CD14-positive monocyte (primary cell): ENCODE measurements around the gene SH3RF1. TPM values are rescaled to one million over a fixed set of nuclear protein-coding genes. Genes with fewer than 3 reads are reported as not detected.

Experiments
- DNase-seq, 3 donors: peaks; one replicate each; pipeline ENCODE4 v3.0.0-alpha.2; 2011 to 2022
- H2AFZ ChIP-seq: 2 replicates; pipeline ENCODE4 v1.6.0; 2012; ENCODE audit warnings: mild to moderate bottlenecking, low read depth, low read length, inconsistent platforms; ENCODE audit not compliant: insufficient read depth, poor library complexity, severe bottlenecking
- H3K27ac ChIP-seq, 2 donors: 1 replicate in 1 of 2; 2 replicates in 1 of 2; pipeline ENCODE4 v1.5.1; 2012 to 2013; ENCODE audit warnings: low read length in 2 of 2, control low read depth in 1 of 2, inconsistent platforms in 1 of 2, low read depth in 1 of 2, mild to moderate bottlenecking in 1 of 2
- H3K27me3 ChIP-seq, 2 donors: one replicate each; pipeline versions ENCODE4 v1.6.0 to v1.6.1; 2011 to 2013; ENCODE audit warnings: low read length in 2 of 2; ENCODE audit not compliant: control insufficient read depth in 2 of 2, insufficient read depth in 2 of 2
- H3K36me3 ChIP-seq, 2 donors: replicated peaks in 1 of 2; 1 replicate in 1 of 2; 2 replicates in 1 of 2; pipeline versions ENCODE4 v1.5.1 to v1.6.1; 2012 to 2013; ENCODE audit warnings: low read length in 2 of 2, control low read depth in 1 of 2, inconsistent platforms in 1 of 2, mild to moderate bottlenecking in 1 of 2; ENCODE audit not compliant: insufficient read depth in 2 of 2, control insufficient read depth in 1 of 2
- H3K4me1 ChIP-seq, 2 donors: 1 replicate in 1 of 2; 2 replicates in 1 of 2; pipeline versions ENCODE4 v1.5.1 to v1.6.1; 2012 to 2013; ENCODE audit warnings: low read length in 2 of 2, control low read depth in 1 of 2, inconsistent platforms in 1 of 2, mild to moderate bottlenecking in 1 of 2, moderate library complexity in 1 of 2; ENCODE audit not compliant: insufficient read depth in 2 of 2, control insufficient read depth in 1 of 2
- H3K4me2 ChIP-seq: replicated peaks from 2 replicates; pipeline ENCODE3; 2012; ENCODE audit warnings: low read length, moderate library complexity, mild to moderate bottlenecking; ENCODE audit not compliant: poor library complexity, severe bottlenecking; ENCODE audit errors: extremely low read depth
- H3K4me3 ChIP-seq, 3 experiments: fragments of 200-600 bp in 1 of 3; sonication (generic) in 1 of 3; replicated peaks in 1 of 3; 1 replicate in 2 of 3; 2 replicates in 1 of 3; pipeline ENCODE4 v1.5.1; 2011 to 2013; ENCODE audit warnings: low read length in 3 of 3, mild to moderate bottlenecking in 3 of 3, control low read depth in 2 of 3, low read depth in 2 of 3, inconsistent platforms in 1 of 3, moderate library complexity in 1 of 3
- H3K79me2 ChIP-seq: 2 replicates; pipeline ENCODE4 v1.6.0; 2012; ENCODE audit warnings: mild to moderate bottlenecking, control low read depth, inconsistent platforms, low read length, moderate library complexity; ENCODE audit not compliant: insufficient read depth
- H3K9ac ChIP-seq: 2 replicates; pipeline ENCODE4 v1.6.0; 2017; ENCODE audit warnings: low read length, mild to moderate bottlenecking; ENCODE audit not compliant: insufficient read depth, poor library complexity, severe bottlenecking
- H3K9me3 ChIP-seq, 2 donors: replicated peaks in 1 of 2; 1 replicate in 1 of 2; 2 replicates in 1 of 2; pipeline versions ENCODE4 v1.5.1 to v1.6.1; 2012 to 2013; ENCODE audit warnings: low read length in 2 of 2, control low read depth in 1 of 2; ENCODE audit not compliant: control insufficient read depth in 1 of 2, insufficient read depth in 1 of 2
- H4K20me1 ChIP-seq: 2 replicates; pipeline ENCODE4 v1.6.0; 2012; ENCODE audit warnings: mild to moderate bottlenecking, low read length, control low read depth, moderate library complexity; ENCODE audit not compliant: insufficient read depth
- H3K27ac Mint-ChIP-seq, 7 donors: one replicate each; pipeline ENCODE4 v1.8.0; 2020; ENCODE audit warnings: mild to moderate bottlenecking in 7 of 7, mixed read lengths in 7 of 7, moderate library complexity in 6 of 7, inconsistent platforms in 2 of 7
- H3K27me3 Mint-ChIP-seq, 3 donors: one replicate each; pipeline ENCODE4 v1.8.0; 2021 to 2022; ENCODE audit warnings: low read depth in 3 of 3, mild to moderate bottlenecking in 3 of 3, mixed read lengths in 3 of 3, moderate library complexity in 3 of 3, inconsistent platforms in 1 of 3
- H3K36me3 Mint-ChIP-seq, 2 donors: one replicate each; pipeline ENCODE4 v1.8.0; 2020; ENCODE audit warnings: mixed read lengths in 2 of 2, inconsistent platforms in 1 of 2, mild to moderate bottlenecking in 1 of 2
- H3K4me1 Mint-ChIP-seq: one replicate; pipeline ENCODE4 v1.8.0; 2020; ENCODE audit warnings: mild to moderate bottlenecking, mixed read lengths
- H3K4me3 Mint-ChIP-seq, 2 donors: one replicate each; pipeline ENCODE4 v1.8.0; 2020; ENCODE audit warnings: mild to moderate bottlenecking in 2 of 2, mixed read lengths in 2 of 2, moderate library complexity in 1 of 2
- H3K9me3 Mint-ChIP-seq, 7 donors: one replicate each; pipeline ENCODE4 v1.8.0; 2020 to 2022; ENCODE audit warnings: mixed read lengths in 7 of 7, mild to moderate bottlenecking in 6 of 7, moderate library complexity in 6 of 7, inconsistent platforms in 2 of 7
- WGBS: methylation state at CpG from one replicate; pipeline ENCODE4 v1.1.5; 2013; ENCODE audit warnings: missing lambda C conversion rate; ENCODE audit not compliant: insufficient coverage; 5-methylcytosine and 5-hydroxymethylcytosine counted together
- intact Hi-C, 2 donors: fragments of 100-400 bp; cut with micrococcal nuclease; formaldehyde crosslinking; loops; one replicate each; pipeline versions ENCODE4 v1.15.0 to v1.15.1; 2023
- polyA plus RNA-seq, 3 donors: library from polyadenylated mRNA; depleted of rRNA in 1 of 3; unstranded in 2 of 3; stranded (reverse) in 1 of 3; fragments of 300-500 nt in 2 of 3; fragments of >200 nt in 1 of 3; fragmentation: Illumina TruSeq in 2 of 3; gene quantifications; 1 replicate in 2 of 3; 2 replicates in 1 of 3; pipeline ENCODE4 v1.2.3, GENCODE V29; 2012 to 2021
- TF ChIP-seq, protein P1 (sequence below): fragments of 200-600 bp; IDR thresholded peaks from one replicate; pipeline ENCODE4 v1.8.0; 2022; ENCODE audit warnings: antibody characterized with exemption, mild to moderate bottlenecking

SH3RF1 gene
- polyA plus RNA-seq, 3 donors: 3.1 to 4.7 (median 4.4) TPM

DNA sequence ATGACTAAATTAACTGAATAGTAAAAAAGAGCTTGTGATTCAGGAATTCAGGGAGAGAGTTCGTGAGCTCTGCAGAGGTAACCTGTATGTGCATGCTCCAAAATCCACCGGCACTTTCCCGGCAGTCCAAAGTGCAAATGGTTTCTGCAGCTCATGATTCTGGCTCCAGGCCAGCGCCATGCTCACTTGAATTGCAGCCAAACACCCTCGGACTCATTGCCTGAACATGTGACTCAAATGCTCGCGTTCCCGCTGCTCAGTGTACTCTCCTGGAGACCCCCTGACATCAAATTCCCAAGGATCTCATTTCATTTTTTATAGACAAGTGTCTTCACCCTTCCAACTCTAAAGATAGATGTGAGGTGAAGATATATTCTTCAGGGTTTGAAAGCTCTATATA, 44.1 kb upstream of the SH3RF1 start:
- no peak overlapping the region for H3K4me3 ChIP-seq
- no peaks in the 10 kb centered on the region for H3K36me3 Mint-ChIP-seq
- H4K20me1 ChIP-seq: no peaks in the 10 kb centered on the region
- H3K4me1 ChIP-seq: no peaks in the 10 kb centered on the region
- H3K27me3 ChIP-seq: no peaks in the 10 kb centered on the region
- H3K27ac ChIP-seq: no peak overlapping the region
- H3K4me2 ChIP-seq: no peak overlapping the region
- H2AFZ ChIP-seq: no peak overlapping the region
- H3K9me3 Mint-ChIP-seq: peaks cover 1 to 9% (median 4%) of the 10 kb centered on the region in 7 donors
- no peak overlapping the region for H3K9ac ChIP-seq
- H3K27me3 Mint-ChIP-seq: peaks cover 0 to 5% (median 1%) of the 10 kb centered on the region in 3 donors
- H3K4me1 Mint-ChIP-seq: peaks cover 3% of the 10 kb centered on the region
- no peak for DNase-seq
- H3K4me3 Mint-ChIP-seq: no peak overlapping the region
- WGBS: 64% methylated on average over 8 of the region's 8 CpGs
- intact Hi-C loops: no loop called here
- no peak overlapping the region for H3K27ac Mint-ChIP-seq
- no peaks in the 10 kb centered on the region for H3K36me3 ChIP-seq
- no peaks in the 10 kb centered on the region for H3K9me3 ChIP-seq
- no peaks in the 10 kb centered on the region for H3K79me2 ChIP-seq
- TF ChIP-seq, protein P1, sequence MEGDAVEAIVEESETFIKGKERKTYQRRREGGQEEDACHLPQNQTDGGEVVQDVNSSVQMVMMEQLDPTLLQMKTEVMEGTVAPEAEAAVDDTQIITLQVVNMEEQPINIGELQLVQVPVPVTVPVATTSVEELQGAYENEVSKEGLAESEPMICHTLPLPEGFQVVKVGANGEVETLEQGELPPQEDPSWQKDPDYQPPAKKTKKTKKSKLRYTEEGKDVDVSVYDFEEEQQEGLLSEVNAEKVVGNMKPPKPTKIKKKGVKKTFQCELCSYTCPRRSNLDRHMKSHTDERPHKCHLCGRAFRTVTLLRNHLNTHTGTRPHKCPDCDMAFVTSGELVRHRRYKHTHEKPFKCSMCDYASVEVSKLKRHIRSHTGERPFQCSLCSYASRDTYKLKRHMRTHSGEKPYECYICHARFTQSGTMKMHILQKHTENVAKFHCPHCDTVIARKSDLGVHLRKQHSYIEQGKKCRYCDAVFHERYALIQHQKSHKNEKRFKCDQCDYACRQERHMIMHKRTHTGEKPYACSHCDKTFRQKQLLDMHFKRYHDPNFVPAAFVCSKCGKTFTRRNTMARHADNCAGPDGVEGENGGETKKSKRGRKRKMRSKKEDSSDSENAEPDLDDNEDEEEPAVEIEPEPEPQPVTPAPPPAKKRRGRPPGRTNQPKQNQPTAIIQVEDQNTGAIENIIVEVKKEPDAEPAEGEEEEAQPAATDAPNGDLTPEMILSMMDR: no peak

DNA sequence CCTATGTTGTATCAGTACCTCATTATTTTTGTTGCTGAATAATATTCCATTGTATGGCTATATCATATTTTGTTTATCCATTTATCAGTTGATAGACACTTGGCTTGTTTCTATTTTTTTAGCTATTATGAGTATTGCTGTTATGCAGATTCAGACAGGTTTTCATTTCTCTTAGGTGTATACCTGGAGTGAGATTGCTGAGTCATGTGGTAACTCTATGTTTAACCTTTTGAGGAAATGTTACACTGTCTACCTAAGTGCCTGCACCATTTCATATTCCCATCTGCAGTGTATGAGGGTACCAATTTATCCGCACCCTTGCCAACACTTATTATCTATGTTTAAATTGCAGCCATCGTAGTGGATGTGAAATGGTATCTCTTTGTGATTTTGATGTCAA, 43.0 kb upstream of the SH3RF1 start:
- H3K27me3 ChIP-seq: no peaks in the 10 kb centered on the region
- H3K9ac ChIP-seq: no peak overlapping the region
- H3K9me3 ChIP-seq: no peaks in the 10 kb centered on the region
- H3K4me3 Mint-ChIP-seq: no peak overlapping the region
- no peak overlapping the region for H2AFZ ChIP-seq
- intact Hi-C loops: no loop called here
- H4K20me1 ChIP-seq: no peaks in the 10 kb centered on the region
- no peaks in the 10 kb centered on the region for H3K36me3 ChIP-seq
- no peaks in the 10 kb centered on the region for H3K36me3 Mint-ChIP-seq
- TF ChIP-seq, protein P1: no peak
- peaks cover 3% of the 10 kb centered on the region for H3K4me1 Mint-ChIP-seq
- no CpG with 5 or more reads among the region's 2 CpGs for WGBS
- H3K27ac Mint-ChIP-seq: no peak overlapping the region
- peaks cover 0 to 5% (median 1%) of the 10 kb centered on the region in 3 donors for H3K27me3 Mint-ChIP-seq
- no peak for DNase-seq
- no peak overlapping the region for H3K4me3 ChIP-seq
- H3K79me2 ChIP-seq: no peaks in the 10 kb centered on the region
- H3K27ac ChIP-seq: no peak overlapping the region
- H3K9me3 Mint-ChIP-seq: peaks cover 0 to 9% (median 2%) of the 10 kb centered on the region in 7 donors
- H3K4me1 ChIP-seq: no peaks in the 10 kb centered on the region
- H3K4me2 ChIP-seq: no peak overlapping the region
